Measurements from ENCODE around the gene YAP1.

The YAP1 gene

GRCh38 chr11:102121329-102121728 lies 11.1 kb downstream of the YAP1 start:
- POLR2A ChIA-PET (ENCODE audit: low non-redundant PET), result no interaction called here
- TF ChIP-seq, protein P1, sequence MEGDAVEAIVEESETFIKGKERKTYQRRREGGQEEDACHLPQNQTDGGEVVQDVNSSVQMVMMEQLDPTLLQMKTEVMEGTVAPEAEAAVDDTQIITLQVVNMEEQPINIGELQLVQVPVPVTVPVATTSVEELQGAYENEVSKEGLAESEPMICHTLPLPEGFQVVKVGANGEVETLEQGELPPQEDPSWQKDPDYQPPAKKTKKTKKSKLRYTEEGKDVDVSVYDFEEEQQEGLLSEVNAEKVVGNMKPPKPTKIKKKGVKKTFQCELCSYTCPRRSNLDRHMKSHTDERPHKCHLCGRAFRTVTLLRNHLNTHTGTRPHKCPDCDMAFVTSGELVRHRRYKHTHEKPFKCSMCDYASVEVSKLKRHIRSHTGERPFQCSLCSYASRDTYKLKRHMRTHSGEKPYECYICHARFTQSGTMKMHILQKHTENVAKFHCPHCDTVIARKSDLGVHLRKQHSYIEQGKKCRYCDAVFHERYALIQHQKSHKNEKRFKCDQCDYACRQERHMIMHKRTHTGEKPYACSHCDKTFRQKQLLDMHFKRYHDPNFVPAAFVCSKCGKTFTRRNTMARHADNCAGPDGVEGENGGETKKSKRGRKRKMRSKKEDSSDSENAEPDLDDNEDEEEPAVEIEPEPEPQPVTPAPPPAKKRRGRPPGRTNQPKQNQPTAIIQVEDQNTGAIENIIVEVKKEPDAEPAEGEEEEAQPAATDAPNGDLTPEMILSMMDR (conservative IDR thresholded peaks at IDR 0.05; ENCODE audit: low read depth), result no peak
- no peak for DNase-seq (ENCODE audit: low spot score)
- no peak overlapping the region for H3K27ac ChIP-seq
- CTCF ChIA-PET, result no interaction called here

DNA sequence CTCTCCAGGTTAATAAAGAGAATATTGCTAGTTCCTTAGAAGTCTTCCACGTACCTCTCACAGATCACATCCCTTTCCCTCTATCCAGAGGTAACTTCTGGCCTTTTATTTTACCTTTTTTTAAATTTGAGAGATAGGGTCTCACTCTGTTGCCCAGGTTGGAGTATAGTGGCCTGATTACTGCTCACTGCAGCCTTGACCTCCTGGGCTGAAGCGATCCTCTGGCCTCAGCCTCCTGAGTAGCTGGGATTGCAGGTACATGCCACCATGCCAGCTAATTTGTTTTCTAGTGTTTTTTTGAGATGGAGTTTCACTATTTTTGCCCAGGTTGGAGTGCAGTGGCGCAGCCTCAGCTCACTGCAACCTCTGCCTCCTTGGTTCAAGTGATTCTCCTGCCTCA lies 24.4 kb downstream of the YAP1 start:
- DNase-seq (ENCODE audit: low spot score), result no peak
- TF ChIP-seq, protein P1 (conservative IDR thresholded peaks at IDR 0.05; ENCODE audit: low read depth), result no peak
- CTCF ChIA-PET, result no interaction called here
- POLR2A ChIA-PET (ENCODE audit: low non-redundant PET), result interaction anchor here (0.6 kb wide), 1 partner anchor 100 kb away, joined by 4 read pairs; no protein-coding TSS in a partner anchor
- H3K27ac ChIP-seq, result no peak overlapping the region; the same call in 1 of the 2 replicates

DNA sequence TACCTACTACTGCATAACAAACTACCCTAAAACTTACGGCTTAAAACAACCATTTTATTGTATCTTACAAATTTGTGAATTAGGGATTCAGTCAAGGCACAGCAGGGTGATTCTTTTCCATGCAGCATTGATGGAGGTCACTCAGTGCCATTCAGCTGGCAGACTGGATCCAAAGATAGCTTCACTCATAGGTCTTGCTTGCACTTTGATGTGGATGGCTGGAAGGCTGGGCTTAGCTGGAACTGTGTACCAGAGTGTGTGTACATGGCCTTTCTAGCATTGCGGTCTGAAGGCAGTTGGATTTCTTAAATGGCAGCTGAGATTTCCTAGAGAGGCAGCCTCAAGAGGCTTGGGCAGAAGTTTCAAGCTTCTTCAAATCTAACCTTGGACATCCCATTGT lies 25.0 kb downstream of the YAP1 start:
- no peak overlapping the region for H3K27ac ChIP-seq
- ChIA-PET POLR2A (ENCODE audit: low non-redundant PET) (interaction anchor here (0.6 kb wide), 1 partner anchor 99 kb away, joined by 4 read pairs; no protein-coding TSS in a partner anchor), CTCF (no interaction called here)
- no peak for DNase-seq (ENCODE audit: low spot score)
- TF ChIP-seq, protein P1 (conservative IDR thresholded peaks at IDR 0.05; ENCODE audit: low read depth), result no peak

DNA sequence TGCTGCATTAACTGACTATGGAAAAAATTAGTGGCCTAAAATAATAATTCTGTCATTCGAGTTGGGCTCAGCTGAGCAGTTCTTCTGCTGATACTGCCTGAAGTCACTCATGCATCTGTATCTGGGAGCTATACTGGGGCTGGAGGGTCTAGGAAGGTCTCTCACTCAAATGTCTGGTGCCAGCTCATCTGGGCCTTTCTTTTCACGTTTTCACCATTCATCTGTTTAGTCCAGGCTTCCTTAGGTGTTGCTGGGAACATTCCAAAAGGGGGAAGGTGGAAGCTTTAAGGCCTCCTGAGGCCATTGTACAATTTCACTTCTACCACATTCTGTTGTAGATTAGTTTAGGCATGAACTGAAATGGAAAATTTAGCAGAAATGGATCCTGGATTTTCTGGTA lies 28.0 kb downstream of the YAP1 start:
- H3K27ac ChIP-seq, result peak overlapping the region; percentile 79
- ChIA-PET CTCF (no interaction called here), POLR2A (ENCODE audit: low non-redundant PET) (no interaction called here)
- TF ChIP-seq, protein P1 (conservative IDR thresholded peaks at IDR 0.05; ENCODE audit: low read depth), result no peak
- no peak for DNase-seq (ENCODE audit: low spot score)

GRCh38 chr11:102138670-102139069 lies 28.4 kb downstream of the YAP1 start:
- ChIA-PET CTCF (no interaction called here), POLR2A (ENCODE audit: low non-redundant PET) (no interaction called here)
- DNase-seq (ENCODE audit: low spot score), result peak; percentile 55
- TF ChIP-seq, protein P1 (conservative IDR thresholded peaks at IDR 0.05; ENCODE audit: low read depth), result no peak
- H3K27ac ChIP-seq, result no peak overlapping the region

- H3K27ac ChIP-seq, result no peak overlapping the region
- CTCF ChIA-PET, result interaction anchor here (0.6 to 0.7 kb wide), 2 partner anchors 68 to 640 kb away, joined by 3 to 4 read pairs; no protein-coding TSS in a partner anchor
- POLR2A ChIA-PET (ENCODE audit: low non-redundant PET), result no interaction called here
- DNase-seq (ENCODE audit: low spot score), result peak; percentile 60
- TF ChIP-seq, protein P1 (conservative IDR thresholded peaks at IDR 0.05; ENCODE audit: low read depth), result no peak
Measured at GRCh38 chr11:102139081-102139498, 28.8 kb downstream of the YAP1 start.

DNA sequence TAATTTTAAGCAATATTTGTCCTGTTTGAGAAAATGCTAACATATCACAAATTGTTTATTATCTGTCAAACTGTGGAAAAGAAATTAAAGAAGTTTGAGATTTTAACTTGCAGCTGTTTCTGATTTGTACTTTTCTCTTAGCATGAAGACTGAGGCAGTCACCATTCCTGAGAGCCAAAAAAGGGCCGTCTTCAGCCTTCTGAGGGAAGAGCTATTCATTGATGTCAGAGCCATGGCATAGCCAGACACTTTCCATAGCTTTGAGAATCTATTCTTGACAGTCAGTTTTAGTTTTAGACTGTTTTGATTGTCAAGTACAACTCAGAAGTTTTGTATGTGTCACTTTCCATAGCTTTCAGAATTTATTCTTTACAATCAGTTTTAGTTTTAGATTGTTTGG lies 32.1 kb downstream of the YAP1 start:
- CTCF ChIA-PET, result no interaction called here
- TF ChIP-seq, protein P1 (conservative IDR thresholded peaks at IDR 0.05; ENCODE audit: low read depth), result no peak

More for the DNA sequence above, 32.1 kb downstream of the YAP1 start:
- POLR2A ChIA-PET (ENCODE audit: low non-redundant PET), result no interaction called here
- no peak for DNase-seq (ENCODE audit: low spot score)
- H3K27ac ChIP-seq, result no peak overlapping the region
